Measurements from ENCODE around the gene GABRE.
"Not testable (repeated sequence)": the region's sequence is repeated elsewhere in the genome, so short reads cannot be mapped to it uniquely, and the experiment has no call there.

The GABRE gene

DNA sequence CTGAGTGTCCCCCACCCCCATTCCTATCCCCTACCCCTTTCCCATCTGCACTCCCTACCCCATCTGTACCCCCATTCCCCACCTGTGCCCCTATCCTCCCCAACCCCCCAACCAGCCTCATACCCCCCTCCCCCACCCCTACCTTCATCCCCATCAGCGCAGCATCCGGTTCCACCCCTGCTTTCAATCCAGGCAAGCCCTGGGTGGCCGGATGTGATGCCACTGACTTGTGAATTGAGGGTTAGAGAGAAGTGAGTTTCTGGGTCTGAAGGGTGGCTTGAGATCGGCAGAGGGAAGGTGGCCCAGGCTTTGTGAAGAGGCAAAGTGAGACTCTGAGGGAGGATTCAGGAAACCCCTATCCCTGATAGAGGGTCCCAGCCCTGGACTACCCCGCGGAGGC is 53.9 kb downstream of the GABRE start:
- TF ChIP-seq Cebpa-rat (IDR thresholded peaks at IDR 0.05): no peak
- Histone ChIP-seq H3K4me2 (no peak overlapping the region), H3K4me3 (no peak overlapping the region)

GRCh38 chrX:151920101-151920500 is 54.4 kb downstream of the GABRE start:
- Histone ChIP-seq H3K4me3 (no peak overlapping the region), H3K9me3 (replicated peaks in 1 of 11) (peaks cover 0 to 11% (median 0%) of the 10 kb centered on the region in 11 experiments; a peak in 4 of 22 replicates), H3K9ac (no peak overlapping the region), H3K4me1 (peaks cover 0 to 7% (median 0%) of the 10 kb centered on the region in 10 experiments; a peak in 3 of 20 replicates), H3K36me3 (no peaks in the 10 kb centered on the region), H3K4me2 (no peak overlapping the region), H4K20me1 (no peaks in the 10 kb centered on the region; a peak in 3 of 22 replicates), H3K27me3 (peaks cover 22 to 41% (median 28%) of the 10 kb centered on the region in 11 experiments), H3K27ac (no peak overlapping the region)
- no peak for TF ChIP-seq Cebpa-rat (IDR thresholded peaks at IDR 0.05)

More for the DNA sequence above, 53.9 kb downstream of the GABRE start:
- Histone ChIP-seq H3K27ac (no peak overlapping the region), H3K36me3 (no peaks in the 10 kb centered on the region), H3K9ac (no peak overlapping the region), H3K9me3 (replicated peaks in 1 of 11) (peaks cover 0 to 11% (median 0%) of the 10 kb centered on the region in 11 experiments; a peak in 4 of 22 replicates), H3K27me3 (peaks cover 26 to 45% (median 32%) of the 10 kb centered on the region in 11 experiments), H4K20me1 (no peaks in the 10 kb centered on the region; a peak in 3 of 22 replicates), H3K4me1 (peaks cover 0 to 7% (median 0%) of the 10 kb centered on the region in 10 experiments; a peak in 3 of 20 replicates)

DNA sequence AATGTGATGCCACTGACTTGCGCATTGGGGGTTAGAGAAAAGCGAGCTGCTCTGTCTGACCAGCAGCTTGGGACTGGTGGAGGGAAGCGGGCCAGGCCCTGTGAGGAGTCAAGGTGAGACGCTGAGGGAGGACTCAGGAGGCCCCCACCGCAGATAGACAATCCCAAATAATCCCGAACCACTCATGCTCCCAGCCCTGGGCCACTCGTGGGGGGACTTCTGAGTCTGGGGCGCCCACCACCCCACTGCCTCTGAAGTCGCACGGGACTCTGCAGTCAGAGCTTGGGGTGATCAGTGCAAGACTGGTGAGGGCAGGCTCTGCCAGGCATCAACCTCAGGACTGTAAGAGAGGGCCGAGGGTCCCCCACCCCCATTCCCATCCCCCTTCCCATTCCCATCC is 54.9 kb downstream of the GABRE start:
- H3K9ac ChIP-seq: no peak overlapping the region
- no peaks in the 10 kb centered on the region for H3K36me3 ChIP-seq
- H3K9me3 ChIP-seq (replicated peaks in 1 of 11): peaks cover 0 to 11% (median 0%) of the 10 kb centered on the region in 11 experiments; a peak in 4 of 22 replicates
- peaks cover 0 to 7% (median 0%) of the 10 kb centered on the region in 10 experiments; a peak in 3 of 20 replicates for H3K4me1 ChIP-seq
- peaks cover 17 to 36% (median 23%) of the 10 kb centered on the region in 11 experiments for H3K27me3 ChIP-seq
- H3K4me3 ChIP-seq: no peak overlapping the region
- H3K27ac ChIP-seq: no peak overlapping the region
- no peak for TF ChIP-seq Cebpa-rat (IDR thresholded peaks at IDR 0.05)
- H4K20me1 ChIP-seq: no peaks in the 10 kb centered on the region; a peak in 3 of 22 replicates
- no peak overlapping the region for H3K4me2 ChIP-seq

GRCh38 chrX:151918736-151919135 is 55.7 kb downstream of the GABRE start:
- not testable (repeated sequence) for H3K36me3 ChIP-seq, H3K27ac ChIP-seq, H4K20me1 ChIP-seq, H3K4me2 ChIP-seq, H3K4me3 ChIP-seq, H3K4me1 ChIP-seq, H3K9ac ChIP-seq
- peaks cover 0 to 11% (median 0%) of the 10 kb centered on the region in 11 experiments; a peak in 4 of 22 replicates for H3K9me3 ChIP-seq (replicated peaks in 1 of 11)
- peaks cover 9 to 27% (median 14%) of the 10 kb centered on the region in 11 experiments; a peak in 20 of 22 replicates for H3K27me3 ChIP-seq

DNA sequence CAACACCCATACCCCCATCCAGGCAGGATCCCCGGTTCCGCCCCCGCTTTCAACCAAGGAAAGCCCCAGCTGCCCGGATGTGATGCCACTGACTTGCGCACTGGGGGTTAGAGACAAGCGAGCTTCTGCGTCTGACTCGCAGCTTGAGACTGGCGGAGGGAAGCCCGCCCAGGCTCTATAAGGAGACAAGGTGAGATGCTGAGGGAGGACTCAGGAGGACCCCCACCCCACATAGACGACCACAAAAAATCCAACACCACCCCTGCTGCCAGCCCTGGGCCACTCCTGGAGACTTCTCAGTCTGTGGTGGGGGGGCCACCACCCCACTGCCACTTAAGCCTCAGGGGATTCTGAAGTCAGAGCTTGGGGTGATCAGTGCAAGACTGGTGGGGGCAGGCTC is 61.7 kb downstream of the GABRE start, which contains the start of gene MAGEA4:
MAGEA4 (plus strand) TSS at position 110 of the 400 bp plus-strand sequence. CDS start 10,776 bp downstream, outside the sequence.
- Histone ChIP-seq H3K4me3 (no peak within 1 kb of the TSS), H3K9me3 (replicated peaks in 1 of 11) (no peaks in the 10 kb centered on the region), H3K27me3 (peaks cover 18 to 41% (median 32%) of the 10 kb centered on the region in 11 experiments; a peak in 21 of 22 replicates), H3K4me2 (no peak within 1 kb of the TSS), H4K20me1 (no peaks in the 10 kb centered on the region), H3K27ac (no peak within 1 kb of the TSS), H3K4me1 (no peaks in the 10 kb centered on the region), H3K36me3 (no peaks in the 10 kb centered on the region), H3K9ac (no peak within 1 kb of the TSS)
- TF ChIP-seq Cebpa-rat (IDR thresholded peaks at IDR 0.05): no peak

GRCh38 chrX:151912221-151912620 is 62.3 kb downstream of the GABRE start:
- peaks cover 23 to 47% (median 38%) of the 10 kb centered on the region in 11 experiments for H3K27me3 ChIP-seq
- H3K4me2 ChIP-seq: no peak overlapping the region
- TF ChIP-seq Cebpa-rat (IDR thresholded peaks at IDR 0.05): no peak
- H3K4me3 ChIP-seq: no peak overlapping the region
- H3K27ac ChIP-seq: no peak overlapping the region
- no peaks in the 10 kb centered on the region for H4K20me1 ChIP-seq
- H3K36me3 ChIP-seq: no peaks in the 10 kb centered on the region
- H3K9me3 ChIP-seq (replicated peaks in 1 of 11): no peaks in the 10 kb centered on the region
- H3K4me1 ChIP-seq: no peaks in the 10 kb centered on the region
- H3K9ac ChIP-seq: no peak overlapping the region

DNA sequence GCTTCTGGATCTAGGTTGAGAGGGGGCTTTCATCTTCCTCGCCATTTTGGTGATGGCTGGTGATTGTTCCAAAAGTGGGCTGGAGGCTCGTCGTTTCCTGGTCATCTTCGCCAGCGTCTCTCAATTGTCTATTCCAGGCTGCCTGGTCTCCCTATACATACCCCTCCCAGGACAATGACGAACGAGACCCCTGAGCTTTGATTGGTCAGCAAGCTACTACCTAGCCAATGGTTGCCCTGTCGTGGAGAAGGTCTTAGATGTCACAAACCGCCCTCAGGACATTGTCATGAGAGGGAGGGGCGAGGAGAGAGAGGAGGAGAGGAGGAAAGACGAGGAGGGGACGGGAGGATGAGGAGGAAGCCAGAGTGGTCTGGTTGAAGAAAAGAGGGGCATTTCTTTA is 69.5 kb downstream of the GABRE start:
- Histone ChIP-seq H3K4me3 (no peak overlapping the region), H3K36me3 (no peaks in the 10 kb centered on the region), H3K4me1 (peaks cover 0 to 8% (median 0%) of the 10 kb centered on the region in 10 experiments; a peak in 4 of 20 replicates), H3K9me3 (replicated peaks in 1 of 11) (peaks cover 0 to 9% (median 0%) of the 10 kb centered on the region in 11 experiments; a peak in 1 of 22 replicates), H3K4me2 (no peak overlapping the region), H3K27ac (no peak overlapping the region), H4K20me1 (no peaks in the 10 kb centered on the region; a peak in 2 of 22 replicates), H3K9ac (no peak overlapping the region), H3K27me3 (peaks cover 87 to 100% (median 98%) of the 10 kb centered on the region in 11 experiments)
- no peak for TF ChIP-seq Cebpa-rat (IDR thresholded peaks at IDR 0.05)

Measured in BLaER1 treated with 17β-estradiol and CSF1 and Interleukin-3, amounts not matched to agents 10 nM and 100 nM (cell line).